HepG2 (cell line): Measurements from ENCODE around the gene CCDC120. TPM values are rescaled to one million over a fixed set of nuclear protein-coding genes. Genes with fewer than 3 reads are reported as not detected.
A peak's percentile ranks its signal among the peaks of the same experiment; 100 is the strongest.

Experiments used
- ATF7-NPFF ChIP-seq: sonication (generic); formaldehyde crosslinking; IDR thresholded peaks from 2 replicates; pipeline ENCODE4 v1.8.1; 2023; ENCODE audit warnings: mild to moderate bottlenecking, low read depth, missing genetic modification reagents, moderate library complexity
- BRCA1 ChIP-seq: sonication (generic); formaldehyde crosslinking; IDR thresholded peaks from 2 replicates; pipeline ENCODE4 v1.4.0; 2020; ENCODE audit warnings: missing genetic modification reagents
- CENPX ChIP-seq: sonication (generic); formaldehyde crosslinking; IDR thresholded peaks from 2 replicates; pipeline ENCODE4 v1.9.0; 2021; ENCODE audit warnings: mild to moderate bottlenecking, missing genetic modification reagents, moderate library complexity
- FOXK1 ChIP-seq: sonication (generic); formaldehyde crosslinking; IDR thresholded peaks from 2 replicates; pipeline ENCODE4 v1.4.0; 2020; ENCODE audit warnings: low read depth, missing genetic modification reagents, borderline replicate concordance
- HMG20B ChIP-seq: conservative IDR thresholded peaks from 2 replicates; pipeline ENCODE4 v1.6.1; 2016; ENCODE audit warnings: missing genetic modification reagents, missing compliant biosample characterization
- HNRNPL ChIP-seq: fragments of 200-400 bp; formaldehyde crosslinking; IDR thresholded peaks from 2 replicates; pipeline ENCODE4 v1.6.1; 2017; ENCODE audit warnings: mild to moderate bottlenecking, low read depth, low read length
- KIAA2018 ChIP-seq: sonication (generic); formaldehyde crosslinking; IDR thresholded peaks from 2 replicates; pipeline ENCODE4 v1.5.0; 2020; ENCODE audit warnings: mild to moderate bottlenecking, missing genetic modification reagents, borderline replicate concordance
- LBX2 ChIP-seq: sonication (generic); formaldehyde crosslinking; IDR thresholded peaks from 2 replicates; pipeline ENCODE4 v1.5.0; 2020; ENCODE audit warnings: missing genetic modification reagents, mild to moderate bottlenecking, borderline replicate concordance
- POLR2G ChIP-seq: fragments of 200-400 bp; formaldehyde crosslinking; IDR thresholded peaks from 2 replicates; pipeline ENCODE4 v1.6.1; 2018; ENCODE audit warnings: mild to moderate bottlenecking, low read depth, low read length, moderate library complexity
- PRDM4 ChIP-seq: sonication (generic); formaldehyde crosslinking; IDR thresholded peaks from 2 replicates; pipeline ENCODE4 v1.9.0; 2021; ENCODE audit warnings: missing genetic modification reagents, borderline replicate concordance
- RFX1 ChIP-seq: fragments of 450-650 bp; IDR thresholded peaks from 2 replicates; pipeline ENCODE4 v1.6.1; 2017
- TBX2 ChIP-seq: sonication (generic); formaldehyde crosslinking; IDR thresholded peaks from 2 replicates; pipeline ENCODE4 v1.5.0; 2020; ENCODE audit warnings: missing genetic modification reagents, mild to moderate bottlenecking, borderline replicate concordance
- YY1 ChIP-seq: IDR thresholded peaks from 2 replicates; pipeline ENCODE4 v1.6.1; 2011; ENCODE audit warnings: low read length, low read depth, moderate library complexity, mild to moderate bottlenecking; ENCODE audit not compliant: insufficient read depth, insufficient replicate concordance
- ZNF256 ChIP-seq: sonication (generic); formaldehyde crosslinking; conservative IDR thresholded peaks from 2 replicates; pipeline ENCODE4 v1.4.0; 2020; ENCODE audit warnings: missing genetic modification reagents
- ZNF263 ChIP-seq: sonication (generic); formaldehyde crosslinking; IDR thresholded peaks from 2 replicates; pipeline ENCODE4 v1.4.0; 2020; ENCODE audit warnings: missing genetic modification reagents
- ZNF275 ChIP-seq: sonication (generic); formaldehyde crosslinking; IDR thresholded peaks from 2 replicates; pipeline ENCODE4 v1.8.0; 2022; ENCODE audit warnings: missing genetic modification reagents, mild to moderate bottlenecking, inconsistent platforms, borderline replicate concordance
- ZNF441 ChIP-seq: sonication (generic); formaldehyde crosslinking; IDR thresholded peaks from 2 replicates; pipeline ENCODE4 v1.7.0; 2021; ENCODE audit warnings: missing genetic modification reagents, borderline replicate concordance
- polyA plus RNA-seq, 8 experiments: library from polyadenylated mRNA; depleted of rRNA in 3 of 8; stranded (reverse) in 7 of 8; unstranded in 1 of 8; fragments of >200 nt; fragmentation: Illumina TruSeq in 4 of 8; extraction: Trizol in 4 of 8; gene quantifications; 2 replicates each; pipeline versions ENCODE4 v1.2.1 to v1.2.3, GENCODE V29; 2011 to 2016; ENCODE audit warnings: low read depth in 4 of 8, missing spikeins in 1 of 8, mixed read lengths in 1 of 8; ENCODE audit not compliant: insufficient read depth in 1 of 8
- total RNA-seq, 5 experiments: library from RNA; depleted of rRNA; stranded (reverse); fragments of >200 nt; fragmentation: Illumina TruSeq; extraction: Trizol; gene quantifications; 2 replicates each; pipeline ENCODE4 v1.2.3, GENCODE V29; 2016; ENCODE audit warnings: low read depth in 1 of 5

CCDC120 gene
- total and polyA plus RNA-seq, 2 of the 13 experiments (the other 11 are each of a cell fraction or from before 2014, with no cell fraction given) = 0.89 to 3.2 TPM

GRCh38 chrX:49043220-49043986 is 15.4 kb upstream of the CCDC120 start, which contains the start of gene TFE3 (continued):
- TF ChIP-seq ZNF263 (CRISPR knock-in tag) (peak; percentile 80), YY1 (no peak), RFX1 (no peak), BRCA1 (CRISPR knock-in tag) (no peak), PRDM4 (no peak), ZNF275 (no peak), LBX2 (CRISPR knock-in tag) (no peak), KIAA2018 (CRISPR knock-in tag) (no peak), POLR2G (no peak), ZNF441 (CRISPR knock-in tag) (no peak), HMG20B (no peak), ZNF256 (CRISPR knock-in tag) (no peak), HNRNPL (no peak), TBX2 (0 out of 2 replicates have a peak, but pooled peaks have one; percentile 13), FOXK1 (no peak), CENPX (no peak), ATF7-NPFF (no peak)
